Gastrocnemius medialis (tissue), 4 donors: Measurements from ENCODE around the gene SLC24A4. TPM values are rescaled to one million over a fixed set of nuclear protein-coding genes. Genes with fewer than 3 reads are reported as not detected.

Source experiments
- ATAC-seq, 2 donors: fragments of 150-250 bp; one replicate each; pipeline ENCODE4 v1.9.1; 2016
- DNase-seq, 2 donors: peaks; one replicate each; pipeline ENCODE4 v3.0.0-alpha.2; 2019
- H3K27ac ChIP-seq, 4 donors: fragments of 200-600 bp; sonication (generic); 1 replicate in 1 of 4; 2 replicates in 3 of 4; pipeline ENCODE4 v1.5.1; 2016 to 2018; ENCODE audit warnings: mild to moderate bottlenecking in 2 of 4, moderate library complexity in 1 of 4
- H3K27me3 ChIP-seq, 3 donors: fragments of 200-600 bp; sonication (generic) in 2 of 3; 1 replicate in 1 of 3; 2 replicates in 2 of 3; pipeline versions ENCODE4 v1.5.1 to v1.6.0; 2016 to 2019; ENCODE audit warnings: mild to moderate bottlenecking in 1 of 3, moderate library complexity in 1 of 3
- H3K36me3 ChIP-seq, 2 donors: fragments of 200-600 bp; sonication (generic) in 1 of 2; one replicate each; pipeline ENCODE4 v1.5.1; 2017 to 2018
- H3K4me1 ChIP-seq, 2 donors: fragments of 200-600 bp; sonication (generic) in 1 of 2; one replicate each; pipeline ENCODE4 v1.5.1; 2016 to 2017; ENCODE audit warnings: mild to moderate bottlenecking in 2 of 2
- H3K4me3 ChIP-seq, 4 donors: fragments of 200-600 bp; sonication (generic) in 3 of 4; 1 replicate in 1 of 4; 2 replicates in 3 of 4; pipeline ENCODE4 v1.5.1; 2016 to 2019; ENCODE audit warnings: mild to moderate bottlenecking in 2 of 4
- H3K9me3 ChIP-seq, 3 donors: fragments of 200-600 bp; sonication (generic) in 2 of 3; 1 replicate in 1 of 3; 2 replicates in 2 of 3; pipeline ENCODE4 v1.5.1; 2016 to 2019
- CTCF ChIP-seq, 5 experiments: fragments of 450-650 bp in 3 of 5; fragments of 200-600 bp in 2 of 5; sonication (generic) in 2 of 5; IDR thresholded peaks in 4 of 5; conservative IDR thresholded peaks in 1 of 5; 1 replicate in 4 of 5; 2 replicates in 1 of 5; pipeline ENCODE4 v1.5.1; 2016 to 2019; ENCODE audit warnings: antibody characterized with exemption in 5 of 5, mild to moderate bottlenecking in 3 of 5, moderate library complexity in 3 of 5
- POLR2A ChIP-seq, 2 donors: fragments of 450-650 bp; IDR thresholded peaks; one replicate each; pipeline ENCODE4 v1.6.1; 2017; ENCODE audit warnings: antibody characterized with exemption in 2 of 2, mild to moderate bottlenecking in 2 of 2, moderate library complexity in 2 of 2
- in situ Hi-C, 4 donors: fragments of 200-750 bp; cut with MboI; loops; one replicate each; pipeline versions ENCODE4 v1.15.0 to v1.8.0; 2017; ENCODE audit warnings: low sequenced_read_pairs in 4 of 4
- intact Hi-C: fragments of 100-400 bp; cut with DNase I; formaldehyde crosslinking; loops from one replicate; pipeline ENCODE4 v1.15.1; 2023; ENCODE audit warnings: low total_unique reads
- total RNA-seq, 4 donors: library from RNA; depleted of rRNA; stranded (reverse); fragments of >200 nt; gene quantifications; one replicate each; pipeline versions ENCODE4 v1.1.0 to v1.2.3, GENCODE V29; 2016

The SLC24A4 gene
- total RNA-seq, 4 donors from 2014 or later, result 0.07 to 0.76 (median 0.50) TPM

DNA sequence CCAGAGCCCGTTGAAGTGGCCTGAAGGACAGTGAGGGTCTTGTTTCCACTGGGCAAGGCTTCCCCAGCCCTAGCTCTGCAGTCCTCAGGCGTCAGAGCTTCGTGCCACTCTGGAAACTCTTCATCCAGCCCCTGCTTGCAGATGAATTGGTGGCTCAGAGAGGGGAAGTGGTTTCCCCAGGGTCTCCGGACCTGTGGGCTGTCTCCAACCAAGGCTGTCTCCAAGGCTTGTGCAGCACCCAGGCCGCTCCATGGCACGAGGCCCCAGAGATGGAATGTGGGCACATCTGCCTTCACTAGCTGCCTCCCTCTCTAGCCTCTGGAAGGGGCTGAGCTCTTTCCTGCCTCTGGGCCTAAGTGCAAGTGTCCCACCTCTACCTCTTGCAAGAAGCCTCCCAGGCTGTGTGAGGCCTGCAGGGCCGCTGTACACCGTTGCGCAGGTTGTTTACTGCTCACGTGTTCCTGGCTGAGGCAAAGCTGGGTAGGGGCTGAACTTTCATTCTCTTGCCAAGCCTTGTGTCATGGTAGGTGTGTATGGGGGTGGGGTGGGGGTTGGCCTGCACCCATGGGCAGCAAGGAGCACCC is 201.7 kb downstream of the SLC24A4 start:
- ATAC-seq, result no peak
- TF ChIP-seq POLR2A (IDR thresholded peaks at IDR 0.05) (no peak), CTCF (IDR thresholded peaks at IDR 0.05 in 4 of 5, conservative IDR thresholded peaks at IDR 0.05 in 1 of 5) (no peak)
- in situ Hi-C loops, result no loop called here

GRCh38 chr14:92525322-92526095 is 202.5 kb downstream of the SLC24A4 start:
- H3K4me3 ChIP-seq, result no peak overlapping the region
- no peak for ATAC-seq
- no peak for DNase-seq
- H3K4me1 ChIP-seq, result no peaks in the 10 kb centered on the region
- in situ Hi-C loops, result no loop called here
- H3K27me3 ChIP-seq, result no peaks in the 10 kb centered on the region
- no peaks in the 10 kb centered on the region for H3K36me3 ChIP-seq
- TF ChIP-seq POLR2A (IDR thresholded peaks at IDR 0.05) (no peak), CTCF (IDR thresholded peaks at IDR 0.05 in 4 of 5, conservative IDR thresholded peaks at IDR 0.05 in 1 of 5) (no peak)
- no peak overlapping the region for H3K27ac ChIP-seq
- intact Hi-C loops, result no loop called here
- no peaks in the 10 kb centered on the region for H3K9me3 ChIP-seq

More for the DNA sequence above, 201.7 kb downstream of the SLC24A4 start:
- H3K4me3 ChIP-seq, result no peak overlapping the region
- H3K9me3 ChIP-seq, result no peaks in the 10 kb centered on the region
- H3K27ac ChIP-seq, result no peak overlapping the region
- intact Hi-C loops, result no loop called here
- no peaks in the 10 kb centered on the region for H3K4me1 ChIP-seq
- no peak for DNase-seq
- no peaks in the 10 kb centered on the region for H3K27me3 ChIP-seq
- H3K36me3 ChIP-seq, result no peaks in the 10 kb centered on the region

- H3K27me3 ChIP-seq, result no peaks in the 10 kb centered on the region
- no peaks in the 10 kb centered on the region for H3K9me3 ChIP-seq
- TF ChIP-seq CTCF (IDR thresholded peaks at IDR 0.05 in 4 of 5, conservative IDR thresholded peaks at IDR 0.05 in 1 of 5) (no peak), POLR2A (IDR thresholded peaks at IDR 0.05) (no peak)
- no peak overlapping the region for H3K27ac ChIP-seq
- H3K36me3 ChIP-seq, result no peaks in the 10 kb centered on the region
- ATAC-seq, result no peak
- in situ Hi-C loops (no loop called here), intact Hi-C loops (no loop called here)
- no peak for DNase-seq
- H3K4me3 ChIP-seq, result no peak overlapping the region
- H3K4me1 ChIP-seq, result no peaks in the 10 kb centered on the region
These were observed 204.8 kb downstream of the SLC24A4 start for GRCh38 chr14:92527721-92528120.

DNA sequence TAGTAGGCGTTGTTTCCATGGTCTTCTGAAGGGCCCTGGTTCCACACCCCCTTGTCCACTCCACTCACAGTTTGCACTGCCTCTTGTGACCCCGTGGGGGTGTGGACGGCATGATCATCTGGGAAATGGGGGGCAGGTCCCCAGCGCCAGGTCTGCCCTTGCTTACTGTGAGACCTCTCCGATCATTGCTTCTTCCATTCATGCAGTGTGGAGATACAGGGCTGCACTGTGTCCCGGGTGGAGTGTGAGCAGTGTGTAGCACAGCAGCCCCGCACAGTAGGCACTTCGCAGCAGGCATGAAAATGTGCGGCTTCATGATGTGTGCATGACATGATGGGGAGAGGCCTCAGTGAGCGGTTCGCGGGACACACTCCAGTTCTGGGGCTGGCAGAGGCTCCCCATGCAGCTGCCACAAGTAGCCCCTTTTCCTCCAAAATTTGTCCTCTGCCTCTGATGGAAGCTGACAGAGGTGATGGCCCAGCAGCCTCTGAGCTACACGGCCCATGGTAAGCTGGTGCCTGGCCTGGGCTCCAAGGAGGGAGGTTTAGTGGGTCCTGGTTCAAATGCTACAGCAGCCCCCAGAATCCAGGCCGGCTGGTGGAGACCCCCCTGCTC is 205.6 kb downstream of the SLC24A4 start:
- H3K27ac ChIP-seq, result no peak overlapping the region
- no peak for TF ChIP-seq POLR2A (IDR thresholded peaks at IDR 0.05)
- no peak for TF ChIP-seq CTCF (IDR thresholded peaks at IDR 0.05 in 4 of 5, conservative IDR thresholded peaks at IDR 0.05 in 1 of 5)
- no peaks in the 10 kb centered on the region for H3K4me1 ChIP-seq
- H3K27me3 ChIP-seq, result no peaks in the 10 kb centered on the region
- in situ Hi-C loops (no loop called here), intact Hi-C loops (no loop called here)
- no peaks in the 10 kb centered on the region for H3K9me3 ChIP-seq
- no peak for ATAC-seq
- H3K36me3 ChIP-seq, result no peaks in the 10 kb centered on the region
- DNase-seq, result no peak
- no peak overlapping the region for H3K4me3 ChIP-seq
